GM23338 (cell line): ENCODE measurements around the gene VAMP3.

Source experiments
- CREB1 ChIP-seq: fragments of 250-450 bp; sonication (Bioruptor Pico); IDR thresholded peaks from 2 replicates; pipeline ENCODE4 v1.5.0; 2020; ENCODE audit warnings: low read depth, mild to moderate bottlenecking, moderate library complexity
- ETS1 ChIP-seq: IDR thresholded peaks from 2 replicates; pipeline ENCODE4 v1.6.1; 2016; ENCODE audit warnings: antibody characterized with exemption
- EZH2 ChIP-seq: fragments of 200-600 bp; sonication (generic); IDR thresholded peaks from one replicate; pipeline ENCODE4 v1.8.0; 2017; ENCODE audit warnings: antibody characterized with exemption, mild to moderate bottlenecking, low read depth; ENCODE audit not compliant: unreplicated experiment
- EZH2phosphoT487 ChIP-seq: fragments of 200-600 bp; sonication (generic); IDR thresholded peaks from one replicate; pipeline ENCODE4 v1.8.1; 2018; ENCODE audit warnings: antibody characterized with exemption; ENCODE audit not compliant: unreplicated experiment
- JUNB ChIP-seq: IDR thresholded peaks from one replicate; pipeline ENCODE4 v1.6.1; 2016; ENCODE audit warnings: antibody characterized with exemption; ENCODE audit not compliant: unreplicated experiment
- NANOG ChIP-seq: IDR thresholded peaks from 2 replicates; pipeline ENCODE4 v1.6.1; 2016; ENCODE audit warnings: antibody characterized with exemption, borderline replicate concordance
- POLR2AphosphoS5 ChIP-seq: IDR thresholded peaks from 2 replicates; pipeline ENCODE4 v1.6.1; 2016; ENCODE audit warnings: antibody characterized with exemption, low read depth
- REST ChIP-seq: IDR thresholded peaks from one replicate; pipeline ENCODE4 v1.6.1; 2018; ENCODE audit warnings: antibody characterized with exemption; ENCODE audit not compliant: unreplicated experiment
- ZNF114 ChIP-seq: fragments of 250-450 bp; sonication (Bioruptor Pico); IDR thresholded peaks from 2 replicates; pipeline ENCODE4 v1.5.0; 2020; ENCODE audit warnings: mild to moderate bottlenecking, moderate library complexity
- ZNF331 ChIP-seq: fragments of 250-450 bp; sonication (Bioruptor Pico); IDR thresholded peaks from 2 replicates; pipeline ENCODE4 v1.5.0; 2020; ENCODE audit warnings: low read depth, mild to moderate bottlenecking, moderate library complexity
- TF ChIP-seq, protein P1 (sequence below), 2 experiments: fragments of 200-600 bp in 1 of 2; sonication (generic) in 1 of 2; conservative IDR thresholded peaks; 2 replicates each; pipeline versions ENCODE4 v1.5.1 to v1.6.1; 2016 to 2017; ENCODE audit warnings: antibody characterized with exemption in 2 of 2, low read depth in 2 of 2, mild to moderate bottlenecking in 2 of 2, moderate library complexity in 1 of 2
- TF ChIP-seq, protein P2 (sequence below): fragments of 250-450 bp; sonication (Bioruptor Pico); IDR thresholded peaks from 2 replicates; pipeline ENCODE4 v1.5.0; 2020; ENCODE audit warnings: mild to moderate bottlenecking, moderate library complexity

DNA sequence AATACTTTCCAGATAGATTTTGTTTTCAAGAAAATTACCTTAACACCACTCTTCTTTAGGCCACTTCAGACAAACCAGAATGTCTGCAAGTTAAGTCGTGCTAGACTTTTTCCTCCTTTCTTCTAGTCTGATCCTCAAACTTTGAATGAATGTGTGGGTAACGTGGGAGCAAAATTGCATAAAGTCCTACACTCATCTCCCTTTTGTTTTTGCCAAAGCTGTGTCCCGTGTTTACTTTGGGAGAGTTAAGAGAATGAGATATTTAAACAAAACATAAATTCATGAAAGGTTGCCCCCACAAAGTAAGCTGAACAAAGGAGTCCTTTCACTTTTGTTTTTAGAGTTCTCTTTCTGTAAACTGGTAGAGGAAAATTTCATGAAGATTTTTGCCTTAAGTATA lies 16.9 kb upstream of the VAMP3 start:
- TF ChIP-seq REST (no peak), EZH2phosphoT487 (no peak), POLR2AphosphoS5 (no peak), EZH2 (no peak), ETS1 (no peak), ZNF331 (CRISPR knock-in tag) (no peak), CREB1 (CRISPR knock-in tag) (no peak), JUNB (no peak), NANOG (no peak), ZNF114 (CRISPR knock-in tag) (no peak)
- TF ChIP-seq, protein P1, sequence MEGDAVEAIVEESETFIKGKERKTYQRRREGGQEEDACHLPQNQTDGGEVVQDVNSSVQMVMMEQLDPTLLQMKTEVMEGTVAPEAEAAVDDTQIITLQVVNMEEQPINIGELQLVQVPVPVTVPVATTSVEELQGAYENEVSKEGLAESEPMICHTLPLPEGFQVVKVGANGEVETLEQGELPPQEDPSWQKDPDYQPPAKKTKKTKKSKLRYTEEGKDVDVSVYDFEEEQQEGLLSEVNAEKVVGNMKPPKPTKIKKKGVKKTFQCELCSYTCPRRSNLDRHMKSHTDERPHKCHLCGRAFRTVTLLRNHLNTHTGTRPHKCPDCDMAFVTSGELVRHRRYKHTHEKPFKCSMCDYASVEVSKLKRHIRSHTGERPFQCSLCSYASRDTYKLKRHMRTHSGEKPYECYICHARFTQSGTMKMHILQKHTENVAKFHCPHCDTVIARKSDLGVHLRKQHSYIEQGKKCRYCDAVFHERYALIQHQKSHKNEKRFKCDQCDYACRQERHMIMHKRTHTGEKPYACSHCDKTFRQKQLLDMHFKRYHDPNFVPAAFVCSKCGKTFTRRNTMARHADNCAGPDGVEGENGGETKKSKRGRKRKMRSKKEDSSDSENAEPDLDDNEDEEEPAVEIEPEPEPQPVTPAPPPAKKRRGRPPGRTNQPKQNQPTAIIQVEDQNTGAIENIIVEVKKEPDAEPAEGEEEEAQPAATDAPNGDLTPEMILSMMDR (conservative IDR thresholded peaks at IDR 0.05; ENCODE audit: low read depth in 2 of 2): no peak
- TF ChIP-seq, protein P2, sequence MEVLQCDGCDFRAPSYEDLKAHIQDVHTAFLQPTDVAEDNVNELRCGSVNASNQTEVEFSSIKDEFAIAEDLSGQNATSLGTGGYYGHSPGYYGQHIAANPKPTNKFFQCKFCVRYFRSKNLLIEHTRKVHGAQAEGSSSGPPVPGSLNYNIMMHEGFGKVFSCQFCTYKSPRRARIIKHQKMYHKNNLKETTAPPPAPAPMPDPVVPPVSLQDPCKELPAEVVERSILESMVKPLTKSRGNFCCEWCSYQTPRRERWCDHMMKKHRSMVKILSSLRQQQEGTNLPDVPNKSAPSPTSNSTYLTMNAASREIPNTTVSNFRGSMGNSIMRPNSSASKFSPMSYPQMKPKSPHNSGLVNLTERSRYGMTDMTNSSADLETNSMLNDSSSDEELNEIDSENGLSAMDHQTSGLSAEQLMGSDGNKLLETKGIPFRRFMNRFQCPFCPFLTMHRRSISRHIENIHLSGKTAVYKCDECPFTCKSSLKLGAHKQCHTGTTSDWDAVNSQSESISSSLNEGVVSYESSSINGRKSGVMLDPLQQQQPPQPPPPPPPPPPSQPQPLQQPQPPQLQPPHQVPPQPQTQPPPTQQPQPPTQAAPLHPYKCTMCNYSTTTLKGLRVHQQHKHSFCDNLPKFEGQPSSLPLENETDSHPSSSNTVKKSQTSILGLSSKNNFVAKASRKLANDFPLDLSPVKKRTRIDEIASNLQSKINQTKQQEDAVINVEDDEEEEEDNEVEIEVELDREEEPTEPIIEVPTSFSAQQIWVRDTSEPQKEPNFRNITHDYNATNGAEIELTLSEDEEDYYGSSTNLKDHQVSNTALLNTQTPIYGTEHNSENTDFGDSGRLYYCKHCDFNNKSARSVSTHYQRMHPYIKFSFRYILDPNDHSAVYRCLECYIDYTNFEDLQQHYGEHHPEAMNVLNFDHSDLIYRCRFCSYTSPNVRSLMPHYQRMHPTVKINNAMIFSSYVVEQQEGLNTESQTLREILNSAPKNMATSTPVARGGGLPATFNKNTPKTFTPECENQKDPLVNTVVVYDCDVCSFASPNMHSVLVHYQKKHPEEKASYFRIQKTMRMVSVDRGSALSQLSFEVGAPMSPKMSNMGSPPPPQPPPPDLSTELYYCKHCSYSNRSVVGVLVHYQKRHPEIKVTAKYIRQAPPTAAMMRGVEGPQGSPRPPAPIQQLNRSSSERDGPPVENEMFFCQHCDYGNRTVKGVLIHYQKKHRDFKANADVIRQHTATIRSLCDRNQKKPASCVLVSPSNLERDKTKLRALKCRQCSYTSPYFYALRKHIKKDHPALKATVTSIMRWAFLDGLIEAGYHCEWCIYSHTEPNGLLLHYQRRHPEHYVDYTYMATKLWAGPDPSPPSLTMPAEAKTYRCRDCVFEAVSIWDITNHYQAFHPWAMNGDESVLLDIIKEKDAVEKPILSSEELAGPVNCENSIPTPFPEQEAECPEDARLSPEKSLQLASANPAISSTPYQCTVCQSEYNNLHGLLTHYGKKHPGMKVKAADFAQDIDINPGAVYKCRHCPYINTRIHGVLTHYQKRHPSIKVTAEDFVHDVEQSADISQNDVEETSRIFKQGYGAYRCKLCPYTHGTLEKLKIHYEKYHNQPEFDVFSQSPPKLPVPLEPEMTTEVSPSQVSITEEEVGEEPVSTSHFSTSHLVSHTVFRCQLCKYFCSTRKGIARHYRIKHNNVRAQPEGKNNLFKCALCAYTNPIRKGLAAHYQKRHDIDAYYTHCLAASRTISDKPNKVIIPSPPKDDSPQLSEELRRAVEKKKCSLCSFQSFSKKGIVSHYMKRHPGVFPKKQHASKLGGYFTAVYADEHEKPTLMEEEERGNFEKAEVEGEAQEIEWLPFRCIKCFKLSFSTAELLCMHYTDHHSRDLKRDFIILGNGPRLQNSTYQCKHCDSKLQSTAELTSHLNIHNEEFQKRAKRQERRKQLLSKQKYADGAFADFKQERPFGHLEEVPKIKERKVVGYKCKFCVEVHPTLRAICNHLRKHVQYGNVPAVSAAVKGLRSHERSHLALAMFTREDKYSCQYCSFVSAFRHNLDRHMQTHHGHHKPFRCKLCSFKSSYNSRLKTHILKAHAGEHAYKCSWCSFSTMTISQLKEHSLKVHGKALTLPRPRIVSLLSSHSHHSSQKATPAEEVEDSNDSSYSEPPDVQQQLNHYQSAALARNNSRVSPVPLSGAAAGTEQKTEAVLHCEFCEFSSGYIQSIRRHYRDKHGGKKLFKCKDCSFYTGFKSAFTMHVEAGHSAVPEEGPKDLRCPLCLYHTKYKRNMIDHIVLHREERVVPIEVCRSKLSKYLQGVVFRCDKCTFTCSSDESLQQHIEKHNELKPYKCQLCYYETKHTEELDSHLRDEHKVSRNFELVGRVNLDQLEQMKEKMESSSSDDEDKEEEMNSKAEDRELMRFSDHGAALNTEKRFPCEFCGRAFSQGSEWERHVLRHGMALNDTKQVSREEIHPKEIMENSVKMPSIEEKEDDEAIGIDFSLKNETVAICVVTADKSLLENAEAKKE (CRISPR knock-in tag): no peak
